ENCODE results near the gene PSAT1. TPM values are rescaled to one million over a fixed set of nuclear protein-coding genes. Genes with fewer than 3 reads are reported as not detected.

PSAT1 gene
- total and polyA plus RNA-seq, 2 of the 8 experiments (the other 6 are each of a cell fraction or from before 2014, with no cell fraction given), result 204 to 341 TPM

GRCh38 chr9:78295731-78296130 is 1.2 kb upstream of the PSAT1 start (continued):
- TF ChIP-seq GTF2F1 (IDR thresholded peaks at IDR 0.05; ENCODE audit: borderline replicate concordance, low read depth, low read length) (no peak), RNF2 (IDR thresholded peaks at IDR 0.05; ENCODE audit: borderline replicate concordance, low read depth, low read length, missing control alignments, poor library complexity, severe bottlenecking) (no peak)
- TF ChIP-seq, protein P1, sequence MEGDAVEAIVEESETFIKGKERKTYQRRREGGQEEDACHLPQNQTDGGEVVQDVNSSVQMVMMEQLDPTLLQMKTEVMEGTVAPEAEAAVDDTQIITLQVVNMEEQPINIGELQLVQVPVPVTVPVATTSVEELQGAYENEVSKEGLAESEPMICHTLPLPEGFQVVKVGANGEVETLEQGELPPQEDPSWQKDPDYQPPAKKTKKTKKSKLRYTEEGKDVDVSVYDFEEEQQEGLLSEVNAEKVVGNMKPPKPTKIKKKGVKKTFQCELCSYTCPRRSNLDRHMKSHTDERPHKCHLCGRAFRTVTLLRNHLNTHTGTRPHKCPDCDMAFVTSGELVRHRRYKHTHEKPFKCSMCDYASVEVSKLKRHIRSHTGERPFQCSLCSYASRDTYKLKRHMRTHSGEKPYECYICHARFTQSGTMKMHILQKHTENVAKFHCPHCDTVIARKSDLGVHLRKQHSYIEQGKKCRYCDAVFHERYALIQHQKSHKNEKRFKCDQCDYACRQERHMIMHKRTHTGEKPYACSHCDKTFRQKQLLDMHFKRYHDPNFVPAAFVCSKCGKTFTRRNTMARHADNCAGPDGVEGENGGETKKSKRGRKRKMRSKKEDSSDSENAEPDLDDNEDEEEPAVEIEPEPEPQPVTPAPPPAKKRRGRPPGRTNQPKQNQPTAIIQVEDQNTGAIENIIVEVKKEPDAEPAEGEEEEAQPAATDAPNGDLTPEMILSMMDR (IDR thresholded peaks at IDR 0.05; ENCODE audit: control extremely low read depth in 1 of 3, insufficient read depth in 1 of 3, low read depth in 1 of 3, low read length in 3 of 3), result no peak
- TF ChIP-seq, protein P2, sequence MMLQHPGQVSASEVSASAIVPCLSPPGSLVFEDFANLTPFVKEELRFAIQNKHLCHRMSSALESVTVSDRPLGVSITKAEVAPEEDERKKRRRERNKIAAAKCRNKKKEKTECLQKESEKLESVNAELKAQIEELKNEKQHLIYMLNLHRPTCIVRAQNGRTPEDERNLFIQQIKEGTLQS (IDR thresholded peaks at IDR 0.05; ENCODE audit: insufficient read depth, low read depth, low read length), result no peak

Data from H1 (cell line).